GM21619 (cell line): ENCODE data around the gene GHDC.
"Not testable (repeated sequence)": the region's sequence is repeated elsewhere in the genome, so short reads cannot be mapped to it uniquely, and the experiment has no call there.

Experiments used
- ATAC-seq: cut with Tn5 transposase; IDR thresholded peaks from one replicate; pipeline ENCODE4 v1.9.1; 2021; ENCODE audit not compliant: unreplicated experiment

Gene GHDC

GRCh38 chr17:42159796-42160530 is 34.3 kb downstream of the GHDC start:
- no peak for ATAC-seq

- no peak for ATAC-seq
Observed at GRCh38 chr17:42155614-42156045, 38.7 kb downstream of the GHDC start.

GRCh38 chr17:42153919-42154742 is 40.2 kb downstream of the GHDC start:
- ATAC-seq: no peak

GRCh38 chr17:42146911-42147607 is 47.2 kb downstream of the GHDC start:
- no peak for ATAC-seq

- ATAC-seq: not testable (repeated sequence)
Observed at GRCh38 chr17:42143138-42143537, 51.2 kb downstream of the GHDC start.

GRCh38 chr17:42142371-42142896 is 51.9 kb downstream of the GHDC start:
- no peak for ATAC-seq

GRCh38 chr17:42141382-42141781 is 52.9 kb downstream of the GHDC start:
- ATAC-seq: no peak

GRCh38 chr17:42140690-42141089 is 53.6 kb downstream of the GHDC start:
- not testable (repeated sequence) for ATAC-seq
